ENCODE data around the gene SMARCC1.
"Not testable (repeated sequence)": the region's sequence is repeated elsewhere in the genome, so short reads cannot be mapped to it uniquely, and the experiment has no call there.

The SMARCC1 gene

DNA sequence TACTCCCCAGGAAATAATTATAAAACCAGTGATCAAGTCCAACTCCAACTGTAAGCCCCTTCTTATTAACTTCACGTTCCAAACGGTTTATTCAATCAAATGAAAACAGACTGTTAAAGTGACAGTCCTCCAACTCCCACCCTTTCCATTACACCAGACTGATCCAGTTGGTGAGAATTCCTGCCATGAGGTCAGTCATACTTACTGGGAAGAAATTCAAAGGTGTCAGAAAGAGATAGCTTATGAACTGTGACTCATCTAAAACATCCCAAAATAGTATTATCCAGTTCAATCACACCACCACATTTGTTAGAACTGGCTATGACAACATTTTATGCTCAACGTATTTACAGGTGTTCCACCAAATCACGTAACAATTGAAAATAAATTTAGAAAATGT lies 19.5 kb downstream of the SMARCC1 start:
- no peak for DNase-seq

DNA sequence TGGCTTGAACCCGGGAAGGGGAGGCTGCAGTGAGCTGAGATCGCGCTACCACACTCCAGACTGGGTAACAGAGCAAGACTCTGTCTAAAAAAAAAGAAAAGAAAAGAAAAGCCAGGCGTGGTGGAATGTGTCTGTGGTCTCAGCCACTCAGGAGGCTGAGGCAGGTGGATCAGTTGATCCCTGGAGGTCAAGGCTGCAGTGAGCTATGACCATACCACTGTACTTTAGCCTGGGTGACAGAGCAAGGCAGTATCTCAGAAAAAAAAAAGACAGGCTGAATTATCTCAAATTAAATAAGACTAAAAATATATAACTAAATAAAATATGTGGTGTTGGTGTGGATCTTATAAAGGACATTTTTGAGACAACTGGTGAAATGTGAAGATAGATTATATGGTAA lies 20.6 kb downstream of the SMARCC1 start:
- no peak for DNase-seq

DNA sequence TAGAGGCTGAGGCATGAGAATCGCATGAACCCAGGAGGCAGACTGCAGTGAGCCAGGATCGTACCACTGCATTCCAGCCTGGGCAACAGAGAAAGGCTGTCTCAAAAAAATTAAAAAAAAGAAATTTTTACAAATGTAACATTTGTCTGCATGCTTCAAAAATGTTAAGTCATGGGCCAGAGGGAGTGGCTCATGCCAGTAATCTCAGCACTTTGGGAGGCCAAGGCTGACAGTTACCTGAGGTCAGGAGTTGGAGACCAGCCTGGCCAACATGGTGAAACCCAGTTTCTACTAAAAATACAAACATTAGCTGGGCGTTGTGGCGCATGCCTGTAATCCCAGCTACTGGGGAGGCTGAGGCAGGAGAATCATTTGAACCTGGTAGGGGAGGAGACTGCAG lies 21.5 kb downstream of the SMARCC1 start:
- DNase-seq, result not testable (repeated sequence)

DNA sequence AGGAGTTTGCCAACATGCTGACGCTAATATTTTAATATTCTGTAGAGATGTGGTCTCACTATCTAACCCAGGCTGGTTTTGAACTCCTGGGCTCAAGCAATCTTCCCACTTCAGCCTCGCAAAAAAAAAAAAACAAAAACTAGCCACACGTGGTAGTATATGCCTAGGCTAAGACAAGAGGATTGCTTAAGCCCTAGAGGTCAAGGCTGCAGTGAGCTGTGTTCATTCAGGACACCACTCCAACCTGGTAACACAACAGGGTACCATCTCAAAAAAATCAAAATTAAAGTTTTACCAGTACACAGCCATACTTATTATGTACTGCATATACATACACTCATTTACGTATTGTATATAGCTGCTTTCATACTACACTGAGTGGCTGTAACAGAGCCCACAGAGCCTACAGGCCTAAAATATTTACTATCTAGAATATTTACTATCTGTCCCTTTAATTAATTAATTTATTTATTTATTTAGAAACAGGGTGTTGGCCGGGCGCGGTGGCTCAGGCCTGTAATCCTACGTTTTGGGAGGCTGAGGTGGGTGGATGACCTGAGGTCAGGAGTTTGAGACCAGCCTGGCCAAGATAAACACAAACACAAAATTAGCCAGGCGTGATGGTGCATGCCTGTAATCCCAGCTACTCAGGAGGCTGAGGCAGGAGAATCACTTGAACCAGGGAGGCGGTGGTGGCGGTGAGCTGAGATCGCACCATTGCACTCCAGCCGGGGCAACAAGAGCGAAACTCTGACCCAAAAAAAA lies 23.2 kb downstream of the SMARCC1 start:
- DNase-seq, result no peak

DNA sequence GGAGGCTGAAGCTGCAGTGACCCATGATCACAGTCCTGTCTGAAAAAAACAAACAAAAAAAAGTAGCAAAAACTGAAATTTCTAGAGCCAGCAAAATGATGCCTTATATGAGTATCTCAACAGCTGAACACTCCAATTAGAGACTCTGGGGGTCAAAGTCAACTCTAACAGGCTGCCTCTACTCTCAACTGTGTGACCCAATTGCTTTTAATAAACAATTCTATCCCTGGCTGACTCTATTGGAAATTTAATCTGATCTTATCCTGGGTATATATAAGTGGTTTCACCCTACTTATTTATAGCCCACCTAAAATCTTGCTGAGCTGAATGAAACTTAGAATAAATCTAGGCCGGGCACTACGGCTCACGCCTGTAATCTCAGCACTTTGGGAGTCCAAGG lies 29.0 kb downstream of the SMARCC1 start:
- DNase-seq, result no peak

DNA sequence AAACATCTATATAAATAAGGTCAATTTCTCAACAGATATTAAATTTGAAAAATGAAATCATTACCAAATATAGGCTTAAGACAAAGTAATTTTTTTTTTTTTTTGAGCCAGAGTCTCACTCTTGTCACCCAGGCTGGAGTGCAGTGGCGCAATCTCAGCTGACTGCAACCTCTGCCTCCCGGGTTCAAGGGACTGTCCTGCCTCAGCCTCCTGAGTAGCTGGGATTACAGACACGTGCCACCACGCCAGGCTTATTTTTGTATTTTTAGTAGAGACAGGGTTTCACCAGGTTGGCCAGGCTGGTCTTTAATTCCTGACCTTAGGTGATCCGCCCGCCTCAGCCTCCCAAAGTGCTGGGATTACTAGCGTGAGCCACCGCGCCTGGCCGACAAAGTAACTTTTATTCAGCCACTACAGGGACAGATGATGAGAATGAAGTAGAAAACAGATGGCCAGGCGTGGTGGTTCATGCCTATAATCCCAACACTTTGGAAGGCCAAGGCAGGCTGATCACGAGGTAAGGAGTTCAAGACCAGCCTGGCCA lies 30.8 kb downstream of the SMARCC1 start:
- not testable (repeated sequence) for DNase-seq

DNA sequence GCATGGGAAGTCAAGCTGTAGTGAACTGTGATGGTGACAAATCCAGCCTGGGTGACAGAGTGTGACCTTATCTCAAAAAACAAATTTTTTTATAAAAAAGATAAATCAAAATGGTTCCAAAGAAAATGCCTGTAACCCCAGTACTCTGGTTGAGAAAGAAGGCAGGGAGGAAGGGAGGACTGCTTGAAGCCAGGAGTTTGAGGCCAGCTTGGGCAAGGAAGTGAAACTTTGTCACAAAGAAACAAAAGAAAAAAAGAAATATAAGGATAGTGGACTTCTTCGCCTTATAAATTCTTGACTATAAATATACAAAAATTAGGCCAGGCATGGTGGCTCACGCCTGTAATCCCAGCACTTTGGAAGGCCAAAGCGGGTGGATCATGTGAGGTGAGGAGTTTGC lies 34.1 kb downstream of the SMARCC1 start:
- DNase-seq, result no peak

DNA sequence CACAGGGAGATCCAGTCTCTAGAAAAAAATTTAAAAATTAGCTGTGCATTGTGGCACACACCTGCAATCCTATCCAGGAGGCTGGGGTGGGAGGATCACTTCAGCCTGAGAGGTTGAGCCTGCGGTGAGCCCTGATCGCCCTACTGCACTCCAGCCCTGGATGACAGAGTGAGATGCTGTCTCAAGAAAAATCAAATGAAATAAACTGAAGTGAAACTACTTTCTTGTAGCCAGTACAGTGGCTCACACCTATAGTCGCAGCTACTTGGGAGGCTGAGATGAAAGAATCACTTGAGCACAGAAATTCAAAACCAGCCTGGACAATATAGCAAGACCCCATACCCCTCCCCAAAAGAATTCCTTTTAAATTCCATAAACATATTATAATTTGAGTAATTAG lies 35.4 kb downstream of the SMARCC1 start:
- no peak for DNase-seq

DNA sequence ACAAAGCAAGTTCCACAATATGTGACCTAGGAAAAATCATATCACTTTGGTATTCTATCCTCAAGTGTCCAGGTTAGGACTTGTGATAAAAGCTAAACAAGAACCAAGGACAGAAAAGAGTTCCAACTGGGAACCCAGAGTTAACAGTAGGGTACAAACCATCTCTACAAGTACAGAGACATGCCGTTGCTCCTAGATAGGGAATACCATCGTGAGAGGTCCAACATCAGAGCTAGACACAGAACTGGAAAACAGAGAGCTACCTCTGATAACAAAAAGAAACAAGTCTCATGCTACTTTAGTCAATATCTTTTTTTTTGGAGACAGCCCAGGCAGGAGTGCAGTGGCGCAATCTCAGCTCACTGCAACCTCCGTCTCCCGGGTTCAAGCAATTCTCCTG lies 37.8 kb downstream of the SMARCC1 start:
- DNase-seq, result no peak

DNA sequence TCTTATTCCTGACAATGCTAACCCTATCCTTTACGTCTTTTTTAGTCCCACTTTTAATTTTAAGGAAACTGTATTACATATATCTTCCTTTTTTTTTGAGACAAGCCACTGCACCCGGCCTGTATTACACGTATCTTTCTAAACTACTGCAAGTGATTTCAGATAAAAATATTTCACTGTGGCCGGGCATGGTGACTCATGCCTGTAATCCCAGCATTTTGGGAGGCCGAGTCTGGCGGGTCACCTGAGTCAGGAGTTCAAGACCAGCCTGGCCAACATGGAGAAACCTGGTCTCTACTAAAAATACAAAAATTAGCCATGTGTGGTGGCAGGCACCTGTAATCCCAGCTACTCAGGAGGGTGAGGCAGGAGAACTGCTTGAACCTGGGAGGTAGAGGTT lies 38.3 kb downstream of the SMARCC1 start:
- not testable (repeated sequence) for DNase-seq

DNA sequence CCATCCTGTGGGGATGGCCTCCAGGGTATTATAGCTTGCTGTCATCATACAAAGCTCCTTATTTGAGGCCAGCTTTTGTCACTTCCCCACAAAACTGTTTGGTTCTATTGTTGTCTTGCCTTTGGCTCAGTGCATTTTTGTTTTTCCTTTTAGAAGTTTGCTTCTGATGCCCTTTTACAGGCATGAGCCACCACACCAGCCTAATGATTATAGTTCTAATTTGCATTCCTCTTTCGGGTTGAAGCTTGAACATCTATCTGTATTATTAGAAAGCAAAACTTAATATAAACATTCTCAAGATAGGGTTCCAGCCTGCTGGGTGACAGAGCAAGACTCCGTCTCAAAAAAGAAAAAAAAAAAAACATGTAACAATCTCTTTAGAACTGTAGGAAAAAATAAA lies 39.8 kb downstream of the SMARCC1 start:
- DNase-seq, result no peak

DNA sequence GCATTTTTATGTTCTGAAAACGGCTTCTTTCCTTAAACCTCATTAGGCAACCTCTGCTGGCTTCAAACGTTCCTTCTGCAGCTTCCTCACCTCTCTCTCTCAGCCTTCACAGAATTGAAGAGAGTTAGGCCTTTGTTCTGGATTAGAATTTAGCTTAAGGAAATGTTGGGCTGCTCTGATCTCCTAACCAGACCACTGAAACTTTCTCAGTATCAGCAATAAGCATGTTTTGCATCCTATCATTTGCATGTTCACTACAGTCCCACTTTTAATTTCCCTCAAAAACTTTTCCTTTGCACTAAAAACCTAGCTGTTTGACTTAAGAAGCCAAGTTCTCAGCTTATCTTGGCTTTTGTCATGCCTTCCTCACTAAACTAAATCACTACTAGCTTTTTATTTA lies 49.5 kb downstream of the SMARCC1 start:
- no peak for DNase-seq

DNA sequence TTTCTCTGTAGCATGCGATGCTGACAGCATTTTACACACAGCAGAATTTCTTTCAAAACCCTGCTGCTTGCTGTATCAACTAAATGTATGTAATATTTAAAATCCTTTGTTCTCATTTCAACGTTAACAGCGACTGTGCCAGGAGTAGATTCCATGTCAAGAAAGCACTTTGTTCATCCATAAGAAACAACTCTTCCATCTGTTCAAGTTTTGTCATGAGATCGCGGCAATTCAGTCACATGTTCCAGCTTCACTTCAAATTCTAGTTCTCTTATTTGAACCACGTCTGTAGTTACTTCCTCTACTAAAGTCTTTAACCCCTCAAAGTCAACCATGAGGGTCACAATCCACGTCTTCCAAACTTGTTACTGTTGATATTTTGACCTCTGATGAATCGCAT lies 50.6 kb downstream of the SMARCC1 start:
- DNase-seq, result no peak

DNA sequence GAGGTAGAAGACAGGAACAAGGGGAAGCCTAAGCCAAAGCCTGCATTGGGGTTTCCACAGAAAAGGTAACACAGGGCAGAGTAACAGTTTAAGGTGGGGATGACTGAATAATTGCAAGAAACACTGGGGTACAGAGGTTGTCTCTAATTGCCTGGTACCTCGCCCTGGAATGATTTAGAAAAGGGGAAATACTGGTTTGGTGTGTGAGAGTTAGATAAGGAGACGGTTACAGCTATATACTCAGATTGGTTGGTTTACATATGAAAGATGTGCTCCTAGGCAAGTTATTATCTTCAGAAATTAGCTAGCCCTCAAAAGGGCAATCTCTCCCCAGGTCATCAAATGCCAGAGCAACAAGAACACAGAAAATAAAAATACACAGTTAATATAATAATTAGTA lies 58.8 kb downstream of the SMARCC1 start:
- no peak for DNase-seq

DNA sequence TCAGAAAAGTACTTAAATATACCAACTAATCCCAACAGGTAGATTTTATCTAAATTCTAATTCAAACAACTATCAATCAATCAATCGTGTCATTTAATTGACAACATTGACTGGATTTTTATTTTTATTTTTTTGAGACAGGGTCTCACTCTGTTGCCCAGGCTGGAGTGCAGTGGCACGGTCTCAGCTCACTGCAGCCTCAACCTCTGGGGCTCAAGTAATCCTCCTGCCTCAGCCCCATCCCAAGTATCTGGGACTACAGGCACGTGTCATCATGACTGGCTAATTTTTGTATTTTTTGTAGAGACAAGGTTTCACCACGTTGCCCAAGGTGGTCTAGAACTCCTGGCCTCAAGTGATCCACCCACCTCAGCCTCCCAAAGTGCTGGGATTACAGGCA lies 64.2 kb downstream of the SMARCC1 start:
- not testable (repeated sequence) for DNase-seq

DNA sequence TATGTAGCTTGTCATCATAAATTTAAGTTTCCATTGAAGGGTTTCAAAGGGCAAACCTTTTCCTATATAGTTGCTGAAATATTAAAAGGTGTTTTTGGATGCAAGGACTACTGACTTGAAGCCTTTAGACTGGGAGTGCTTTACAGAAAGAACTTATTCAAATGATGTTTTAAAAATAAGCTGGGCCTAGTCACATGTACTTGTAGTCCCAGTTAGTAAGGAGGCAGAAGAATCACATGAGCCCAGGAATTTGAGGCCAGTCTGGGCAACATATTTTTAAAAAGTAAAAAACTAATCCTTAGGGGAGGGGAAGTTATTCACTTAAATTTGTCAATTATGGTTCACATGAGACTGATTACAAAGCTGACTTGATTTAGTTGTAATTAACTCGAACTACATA lies 65.0 kb downstream of the SMARCC1 start:
- DNase-seq, result no peak

DNA sequence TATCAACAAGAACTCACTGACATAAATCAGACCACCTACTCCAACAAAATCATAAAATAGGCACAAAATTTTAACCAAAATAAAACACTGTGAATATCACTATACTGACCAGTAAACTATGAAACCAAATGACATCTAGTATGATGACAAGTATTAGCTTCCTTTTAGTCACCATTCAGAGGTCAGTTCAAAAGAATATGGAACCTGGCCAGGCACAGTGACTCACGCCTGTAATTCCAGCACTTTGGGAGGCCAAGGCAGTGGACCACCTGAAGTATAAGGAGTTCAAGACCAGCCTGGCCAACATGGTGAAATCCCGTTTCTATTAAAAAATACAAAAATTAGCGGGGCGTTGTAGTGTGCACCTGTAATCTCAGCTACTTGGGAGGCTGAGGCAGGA lies 65.8 kb downstream of the SMARCC1 start:
- DNase-seq, result no peak

DNA sequence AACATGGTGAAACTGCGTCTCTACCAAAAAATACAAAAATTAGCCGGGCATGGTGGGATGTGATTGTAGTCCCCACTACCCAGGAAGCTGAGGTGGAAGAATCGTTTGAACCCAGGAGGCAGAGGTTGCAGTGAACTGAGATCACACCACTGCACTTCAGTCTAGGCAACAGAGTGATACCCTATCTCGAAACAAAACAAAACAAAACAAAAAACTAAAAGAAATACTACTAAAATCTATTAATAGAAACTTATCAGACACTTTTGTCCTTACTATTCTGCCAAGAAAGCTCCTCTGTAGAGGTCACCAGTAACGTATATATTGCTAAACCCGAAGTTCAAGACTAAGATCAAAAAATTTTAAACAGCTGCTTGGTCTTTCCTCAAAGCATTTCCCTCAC lies 67.1 kb downstream of the SMARCC1 start:
- DNase-seq, result no peak

DNA sequence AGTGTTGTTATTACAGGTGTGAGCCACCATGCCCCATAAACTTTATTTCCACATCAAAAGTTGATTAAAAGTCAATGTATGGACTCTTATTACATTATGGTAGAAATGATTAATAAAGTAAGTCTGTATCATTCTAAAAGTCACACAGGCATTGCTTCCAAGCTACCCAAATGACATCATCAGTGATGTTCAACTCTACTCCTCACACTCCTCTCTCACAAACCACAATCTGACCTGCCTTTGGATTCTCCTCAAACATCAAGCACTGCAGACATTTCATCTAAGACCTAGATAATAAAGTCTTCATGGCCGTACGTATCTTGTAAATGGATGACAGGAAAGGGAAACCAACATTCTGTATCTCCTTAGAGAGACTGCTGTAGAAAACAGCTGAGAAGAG lies 68.0 kb downstream of the SMARCC1 start:
- DNase-seq, result no peak

DNA sequence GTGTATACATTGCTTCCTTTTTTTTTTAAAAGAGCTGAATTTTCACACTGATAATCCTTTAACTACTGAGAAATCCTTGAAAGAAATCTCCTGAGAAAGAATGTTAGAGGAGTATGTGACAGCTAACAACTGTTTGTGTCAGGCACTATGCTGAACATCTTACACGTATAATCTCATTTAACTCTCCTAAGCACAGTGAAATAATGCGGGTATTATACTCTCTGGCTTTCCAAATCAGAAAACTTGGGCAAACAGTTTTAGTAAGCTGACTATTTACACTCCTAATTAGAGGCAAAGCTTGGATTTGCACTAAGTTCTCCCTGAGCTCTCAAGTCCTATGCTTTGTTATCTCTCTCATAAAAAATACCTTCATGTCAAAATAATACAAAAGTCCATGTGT lies 69.3 kb downstream of the SMARCC1 start:
- DNase-seq, result no peak

DNA sequence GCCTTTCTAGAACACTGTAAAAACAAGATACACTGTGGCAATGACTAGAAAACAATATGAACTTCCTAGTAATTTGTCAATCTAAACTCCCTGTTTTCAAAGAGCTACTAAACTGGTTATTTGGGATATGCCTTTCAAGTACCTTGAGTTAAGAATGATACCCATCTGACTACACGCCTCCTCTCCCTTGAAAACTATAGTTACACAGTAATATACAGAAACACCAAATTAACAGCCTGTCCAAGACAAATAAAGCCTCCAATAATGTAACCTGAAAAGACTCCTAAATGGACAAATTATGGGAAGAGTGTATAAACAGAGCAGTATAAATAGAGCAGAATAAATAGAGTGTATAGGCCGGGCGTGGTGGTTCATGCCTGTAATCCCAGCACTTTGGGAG lies 70.1 kb downstream of the SMARCC1 start:
- no peak for DNase-seq

DNA sequence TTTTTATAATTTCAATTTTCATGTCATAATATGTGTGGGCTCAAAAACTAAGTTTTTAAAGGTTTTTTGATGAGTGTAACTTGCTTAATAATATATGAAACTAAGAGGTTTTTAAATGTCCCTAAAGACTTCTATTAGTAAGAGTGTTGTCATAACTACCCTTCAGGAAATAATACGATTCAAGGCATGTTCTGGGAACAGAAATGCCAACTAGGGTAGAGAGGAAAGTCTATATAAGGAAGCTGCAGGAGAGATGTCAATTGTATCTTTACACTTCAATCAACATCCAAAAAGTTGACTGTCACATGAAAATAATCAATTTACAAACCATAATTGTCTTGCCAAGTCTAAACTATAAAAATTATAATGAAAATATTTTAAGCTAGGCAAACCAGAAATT lies 76.3 kb downstream of the SMARCC1 start:
- DNase-seq, result no peak

DNA sequence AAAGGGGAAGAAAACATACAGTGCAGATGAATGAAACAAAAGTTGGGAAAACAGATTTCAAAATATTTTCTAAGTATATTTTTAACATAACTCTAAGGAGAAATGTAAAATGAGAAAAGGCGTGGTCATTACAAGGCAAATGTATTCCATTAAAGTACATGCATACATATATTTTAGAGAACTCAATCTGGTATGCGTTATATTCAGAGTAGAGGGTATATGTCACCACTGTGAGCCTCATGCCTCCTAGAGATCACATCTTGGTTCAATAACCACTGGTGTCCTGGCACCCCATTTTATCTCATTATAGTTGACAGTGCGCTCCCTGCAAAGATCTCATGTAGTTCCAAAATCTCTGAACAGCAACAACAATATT lies 77.5 kb downstream of the SMARCC1 start:
- DNase-seq, result no peak

DNA sequence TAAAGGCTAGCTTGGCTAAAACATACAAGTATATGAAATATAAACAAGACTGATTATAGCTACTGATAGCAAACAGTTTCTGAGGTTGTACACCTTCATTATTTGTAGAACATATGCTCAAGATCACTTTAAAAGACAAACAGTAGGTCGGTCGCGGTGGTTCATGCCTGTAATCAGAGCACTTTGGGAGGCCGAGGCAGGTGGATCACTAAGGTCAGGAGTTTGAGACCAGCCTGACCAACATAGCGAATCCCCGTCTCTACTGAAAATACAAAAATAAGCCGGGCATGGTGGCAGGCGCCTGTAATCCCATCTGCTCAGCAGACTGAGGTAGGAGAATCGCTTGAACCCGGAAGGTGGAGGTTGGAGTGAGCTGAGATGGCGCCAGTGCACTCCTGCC lies 80.3 kb downstream of the SMARCC1 start:
- no peak for DNase-seq

DNA sequence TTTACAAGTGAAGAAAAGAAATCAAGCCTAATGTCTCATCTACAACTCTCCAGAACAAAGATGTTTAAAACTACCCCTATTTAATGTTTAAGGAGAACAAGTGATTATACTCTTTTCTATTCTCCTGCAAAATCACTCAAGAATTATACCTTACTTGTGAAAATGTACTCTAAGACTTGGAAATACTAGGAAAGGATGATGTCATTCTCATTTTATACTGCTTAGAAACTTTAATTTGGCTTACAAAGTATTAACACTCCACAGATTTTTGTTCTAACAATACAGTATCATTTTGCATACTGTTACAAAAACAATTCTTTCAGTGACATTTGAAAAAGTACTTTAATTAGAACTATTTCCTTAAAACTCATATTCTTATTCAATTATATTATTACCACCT lies 89.5 kb downstream of the SMARCC1 start:
- no peak for DNase-seq

Measured in DMS79 (cell line).